HEK293 (cell line): Measurements from ENCODE around the gene PSTPIP2.

Experiments
- CTCF ChIA-PET: fragments of 350-600 bp; formaldehyde crosslinking; extraction: SDS; loops from one replicate; lab custom pipeline; 2021; ENCODE audit warnings: antibody characterized with exemption; lab: Yijun Ruan, JAX
- POLR2A ChIA-PET: fragments of 300-600 bp; formaldehyde crosslinking; extraction: SDS; loops from one replicate; lab custom pipeline; 2020; ENCODE audit warnings: antibody characterized with exemption, inconsistent platforms; lab: Yijun Ruan, JAX
- H3K27ac ChIP-seq: fragments of 200-500 bp; sonication (Bioruptor generic); 2 replicates; pipeline ENCODE4 v1.5.1; 2014; ENCODE audit warnings: low read depth, low read length, control low read depth, inconsistent platforms; ENCODE audit errors: extremely low read depth
- H3K36me3 ChIP-seq, 2 experiments: fragments of 200-500 bp in 1 of 2; sonication (Bioruptor generic) in 1 of 2; 1 replicate in 1 of 2; 2 replicates in 1 of 2; pipeline ENCODE4 v1.5.1; 2014 to 2017; ENCODE audit warnings: inconsistent platforms in 2 of 2, low read length in 2 of 2; ENCODE audit not compliant: control insufficient read depth in 2 of 2, insufficient read depth in 1 of 2
- H3K4me1 ChIP-seq: fragments of 200-500 bp; sonication (Bioruptor generic); 2 replicates; pipeline ENCODE4 v1.5.1; 2014; ENCODE audit warnings: mild to moderate bottlenecking, low read length, inconsistent platforms; ENCODE audit not compliant: control insufficient read depth, insufficient read depth
- H3K4me3 ChIP-seq: 2 replicates; pipeline ENCODE4 v1.5.1; 2011; ENCODE audit warnings: low read depth, mild to moderate bottlenecking, control low read depth, low read length, moderate library complexity
- H3K9me3 ChIP-seq: fragments of 200-500 bp; sonication (Bioruptor generic); 2 replicates; pipeline ENCODE4 v1.5.1; 2014; ENCODE audit warnings: low read depth, low read length, inconsistent platforms; ENCODE audit not compliant: control insufficient read depth, insufficient read depth
- BCL11B ChIP-seq: fragments of 450-650 bp; formaldehyde crosslinking; IDR thresholded peaks from 2 replicates; pipeline ENCODE4 v1.5.1; 2016; ENCODE audit warnings: low read depth, missing biosample characterization, missing genetic modification characterization
- GLI2 ChIP-seq: fragments of 450-650 bp; formaldehyde crosslinking; IDR thresholded peaks from 2 replicates; pipeline ENCODE4; 2017; ENCODE audit warnings: missing biosample characterization, missing genetic modification characterization, low read depth, borderline replicate concordance
- KLF10 ChIP-seq: fragments of 450-650 bp; IDR thresholded peaks from 2 replicates; pipeline ENCODE4 v1.5.1; 2018; ENCODE audit warnings: missing biosample characterization, mild to moderate bottlenecking, missing genetic modification characterization
- SCRT1 ChIP-seq: fragments of 450-650 bp; formaldehyde crosslinking; IDR thresholded peaks from 2 replicates; pipeline ENCODE4 v1.5.1; 2016; ENCODE audit warnings: missing biosample characterization, missing genetic modification characterization, borderline replicate concordance
- SP3 ChIP-seq: fragments of 450-650 bp; formaldehyde crosslinking; IDR thresholded peaks from 2 replicates; pipeline ENCODE4 v1.5.1; 2016; ENCODE audit warnings: missing biosample characterization, missing genetic modification characterization
- ZBTB21 ChIP-seq: fragments of 450-650 bp; formaldehyde crosslinking; IDR thresholded peaks from 2 replicates; pipeline ENCODE4 v1.5.1; 2017; ENCODE audit warnings: missing biosample characterization, missing genetic modification characterization
- ZBTB8A ChIP-seq: fragments of 450-650 bp; formaldehyde crosslinking; IDR thresholded peaks from 2 replicates; pipeline ENCODE4 v1.5.1; 2016; ENCODE audit warnings: missing biosample characterization, missing genetic modification characterization
- ZFP37 ChIP-seq: fragments of 450-650 bp; formaldehyde crosslinking; IDR thresholded peaks from 2 replicates; pipeline ENCODE4 v1.5.1; 2016; ENCODE audit warnings: missing biosample characterization, missing genetic modification characterization
- ZFP41 ChIP-seq: fragments of 450-650 bp; formaldehyde crosslinking; IDR thresholded peaks from 2 replicates; pipeline ENCODE4 v1.5.1; 2016; ENCODE audit warnings: missing biosample characterization, missing genetic modification characterization, borderline replicate concordance
- ZNF133 ChIP-seq: fragments of 450-650 bp; formaldehyde crosslinking; IDR thresholded peaks from 2 replicates; pipeline ENCODE4 v1.5.1; 2016; ENCODE audit warnings: missing biosample characterization, missing genetic modification characterization
- ZNF140 ChIP-seq: fragments of 450-650 bp; formaldehyde crosslinking; IDR thresholded peaks from 2 replicates; pipeline ENCODE4 v1.5.1; 2016; ENCODE audit warnings: missing biosample characterization, missing genetic modification characterization
- ZNF155 ChIP-seq: fragments of 450-650 bp; formaldehyde crosslinking; IDR thresholded peaks from 2 replicates; pipeline ENCODE4 v1.5.1; 2016; ENCODE audit warnings: missing biosample characterization, missing genetic modification characterization
- ZNF169 ChIP-seq: fragments of 450-650 bp; formaldehyde crosslinking; IDR thresholded peaks from 2 replicates; pipeline ENCODE4 v1.5.1; 2016; ENCODE audit warnings: missing biosample characterization, missing genetic modification characterization
- ZNF184 ChIP-seq: fragments of 450-650 bp; IDR thresholded peaks from 2 replicates; pipeline ENCODE4 v1.5.1; 2018; ENCODE audit warnings: missing biosample characterization, mild to moderate bottlenecking, missing genetic modification characterization
- ZNF19 ChIP-seq: fragments of 450-650 bp; formaldehyde crosslinking; IDR thresholded peaks from 2 replicates; pipeline ENCODE4; 2016; ENCODE audit warnings: missing biosample characterization, missing genetic modification characterization, low read depth
- ZNF202 ChIP-seq: fragments of 450-650 bp; formaldehyde crosslinking; IDR thresholded peaks from 2 replicates; pipeline ENCODE4 v1.5.1; 2016; ENCODE audit warnings: missing biosample characterization, missing genetic modification characterization, borderline replicate concordance
- ZNF473 ChIP-seq: fragments of 450-650 bp; formaldehyde crosslinking; IDR thresholded peaks from 2 replicates; pipeline ENCODE4 v1.5.1; 2017; ENCODE audit warnings: missing biosample characterization, missing genetic modification characterization
- ZNF660 ChIP-seq: fragments of 450-650 bp; IDR thresholded peaks from 2 replicates; pipeline ENCODE4 v1.5.1; 2018; ENCODE audit warnings: missing biosample characterization, mild to moderate bottlenecking, missing genetic modification characterization
- ZNF792 ChIP-seq: fragments of 450-650 bp; formaldehyde crosslinking; IDR thresholded peaks from 2 replicates; pipeline ENCODE4 v1.5.1; 2016; ENCODE audit warnings: missing biosample characterization, missing genetic modification characterization
- TF ChIP-seq, protein P1 (sequence below): fragments of 450-650 bp; formaldehyde crosslinking; IDR thresholded peaks from 2 replicates; pipeline ENCODE4 v1.5.1; 2016; ENCODE audit warnings: missing biosample characterization, missing genetic modification characterization
- TF ChIP-seq, protein P2 (sequence below): fragments of 450-650 bp; formaldehyde crosslinking; IDR thresholded peaks from 2 replicates; pipeline ENCODE4 v1.5.1; 2017; ENCODE audit warnings: missing biosample characterization, mild to moderate bottlenecking, missing genetic modification characterization, moderate library complexity
- TF ChIP-seq, protein P3 (sequence below): fragments of 450-650 bp; formaldehyde crosslinking; IDR thresholded peaks from 2 replicates; pipeline ENCODE4 v1.5.1; 2017; ENCODE audit warnings: missing biosample characterization, missing genetic modification characterization

Gene PSTPIP2

DNA sequence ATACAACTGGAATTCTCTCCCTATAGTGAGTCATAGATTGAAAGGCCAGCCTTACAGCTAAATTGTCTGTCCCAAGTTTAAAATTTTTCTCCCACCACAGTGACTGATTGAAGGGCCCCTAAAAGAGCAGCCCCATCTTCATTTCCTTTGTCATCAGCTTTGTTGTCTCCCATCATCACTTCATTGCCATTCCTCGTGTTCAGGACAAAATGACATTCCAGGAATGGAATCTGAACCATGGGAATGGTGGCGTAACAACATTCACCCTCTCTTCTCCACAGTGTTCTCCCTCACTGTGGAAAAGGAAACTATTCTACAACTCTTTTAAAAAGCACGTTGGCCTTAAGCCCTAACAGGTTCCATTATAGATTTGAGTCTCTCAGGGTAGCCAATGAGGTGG lies 52.1 kb downstream of the PSTPIP2 start:
- ChIA-PET CTCF (no interaction called here), POLR2A (no interaction called here)
- no peak for TF ChIP-seq ZBTB21
- no peak for TF ChIP-seq ZFP37
- no peak for TF ChIP-seq ZNF184
- no peak for TF ChIP-seq BCL11B
- TF ChIP-seq ZNF792 (tag by site-specific recombination), result no peak
- TF ChIP-seq ZNF155 (tag by site-specific recombination), result no peak
- no peak for TF ChIP-seq KLF10 (tag by site-specific recombination)
- no peak for TF ChIP-seq SCRT1 (tag by site-specific recombination)
- TF ChIP-seq ZBTB8A (tag by site-specific recombination), result no peak
- TF ChIP-seq ZNF202 (tag by site-specific recombination), result no peak
- Histone ChIP-seq H3K27ac (no peak overlapping the region), H3K36me3 (peaks cover 0 to 3% of the 10 kb centered on the region in 2 experiments; a peak in 1 of 3 replicates), H3K4me1 (no peaks in the 10 kb centered on the region), H3K9me3 (no peaks in the 10 kb centered on the region), H3K4me3 (no peak overlapping the region)

DNA sequence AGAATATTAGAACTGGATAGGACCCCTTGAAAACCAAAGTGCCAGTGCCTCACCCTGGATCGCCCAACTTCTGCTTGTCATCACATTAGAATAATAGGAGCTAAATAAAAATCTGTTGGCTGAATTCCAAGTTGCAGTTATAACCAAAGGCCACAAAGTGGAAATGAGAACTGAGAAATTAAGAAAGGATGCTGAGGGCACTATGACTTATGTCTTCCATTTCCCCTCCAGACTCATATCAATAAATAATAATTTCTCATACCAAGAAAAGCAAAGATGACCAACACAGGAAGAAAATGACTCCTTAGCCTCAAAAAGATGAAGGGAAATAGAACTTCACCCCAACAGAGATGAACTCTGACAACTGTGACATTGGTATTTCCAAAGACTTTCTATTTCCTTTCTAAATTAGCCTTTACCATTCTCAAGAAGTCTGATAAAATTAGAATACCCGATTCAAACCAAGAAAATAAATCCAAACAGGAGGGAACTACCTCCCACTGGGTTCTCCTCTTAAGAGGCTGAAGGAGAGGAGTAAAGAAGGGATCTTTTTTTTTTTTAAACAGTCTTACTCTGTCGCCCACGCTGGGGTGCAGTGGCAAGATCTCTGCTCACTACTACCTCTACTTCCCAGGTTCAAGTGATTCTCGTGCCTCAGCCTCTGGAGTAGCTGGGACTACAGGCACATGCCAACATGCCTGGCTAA lies 58.4 kb downstream of the PSTPIP2 start:
- TF ChIP-seq ZNF660 (tag by site-specific recombination) (no peak), SP3 (no peak), ZFP41 (tag by site-specific recombination) (no peak), ZNF19 (tag by site-specific recombination) (no peak), ZFP37 (no peak), ZNF169 (tag by site-specific recombination) (no peak), ZNF473 (no peak), GLI2 (tag by site-specific recombination) (no peak), ZNF140 (tag by site-specific recombination) (no peak), ZNF133 (tag by site-specific recombination) (no peak)
- TF ChIP-seq, protein P1, sequence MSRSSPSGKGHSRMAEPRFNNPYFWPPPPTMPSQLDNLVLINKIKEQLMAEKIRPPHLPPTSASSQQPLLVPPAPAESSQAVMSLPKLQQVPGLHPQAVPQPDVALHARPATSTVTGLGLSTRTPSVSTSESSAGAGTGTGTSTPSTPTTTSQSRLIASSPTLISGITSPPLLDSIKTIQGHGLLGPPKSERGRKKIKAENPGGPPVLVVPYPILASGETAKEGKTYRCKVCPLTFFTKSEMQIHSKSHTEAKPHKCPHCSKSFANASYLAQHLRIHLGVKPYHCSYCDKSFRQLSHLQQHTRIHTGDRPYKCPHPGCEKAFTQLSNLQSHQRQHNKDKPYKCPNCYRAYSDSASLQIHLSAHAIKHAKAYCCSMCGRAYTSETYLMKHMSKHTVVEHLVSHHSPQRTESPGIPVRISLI (tag by site-specific recombination), result no peak
- TF ChIP-seq, protein P2, sequence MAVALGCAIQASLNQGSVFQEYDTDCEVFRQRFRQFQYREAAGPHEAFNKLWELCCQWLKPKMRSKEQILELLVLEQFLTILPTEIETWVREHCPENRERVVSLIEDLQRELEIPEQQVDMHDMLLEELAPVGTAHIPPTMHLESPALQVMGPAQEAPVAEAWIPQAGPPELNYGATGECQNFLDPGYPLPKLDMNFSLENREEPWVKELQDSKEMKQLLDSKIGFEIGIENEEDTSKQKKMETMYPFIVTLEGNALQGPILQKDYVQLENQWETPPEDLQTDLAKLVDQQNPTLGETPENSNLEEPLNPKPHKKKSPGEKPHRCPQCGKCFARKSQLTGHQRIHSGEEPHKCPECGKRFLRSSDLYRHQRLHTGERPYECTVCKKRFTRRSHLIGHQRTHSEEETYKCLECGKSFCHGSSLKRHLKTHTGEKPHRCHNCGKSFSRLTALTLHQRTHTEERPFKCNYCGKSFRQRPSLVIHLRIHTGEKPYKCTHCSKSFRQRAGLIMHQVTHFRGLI, result no peak
- TF ChIP-seq, protein P3, sequence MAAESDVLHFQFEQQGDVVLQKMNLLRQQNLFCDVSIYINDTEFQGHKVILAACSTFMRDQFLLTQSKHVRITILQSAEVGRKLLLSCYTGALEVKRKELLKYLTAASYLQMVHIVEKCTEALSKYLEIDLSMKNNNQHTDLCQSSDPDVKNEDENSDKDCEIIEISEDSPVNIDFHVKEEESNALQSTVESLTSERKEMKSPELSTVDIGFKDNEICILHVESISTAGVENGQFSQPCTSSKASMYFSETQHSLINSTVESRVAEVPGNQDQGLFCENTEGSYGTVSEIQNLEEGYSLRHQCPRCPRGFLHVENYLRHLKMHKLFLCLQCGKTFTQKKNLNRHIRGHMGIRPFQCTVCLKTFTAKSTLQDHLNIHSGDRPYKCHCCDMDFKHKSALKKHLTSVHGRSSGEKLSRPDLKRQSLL, result no peak
- Histone ChIP-seq H3K36me3 (peaks cover 0 to 15% of the 10 kb centered on the region in 2 experiments; a peak in 2 of 3 replicates), H3K4me1 (no peaks in the 10 kb centered on the region), H3K9me3 (no peaks in the 10 kb centered on the region), H3K4me3 (no peak overlapping the region), H3K27ac (no peak overlapping the region)
- ChIA-PET POLR2A (interaction anchor here (0.6 kb wide), 1 partner anchor 52 kb away, joined by 3 read pairs; no protein-coding TSS in a partner anchor), CTCF (interaction anchor here (0.7 kb wide), 1 partner anchor 666 kb away, joined by 3 read pairs; no protein-coding TSS in a partner anchor)
